Keratinocyte (primary cell): ENCODE results near the gene ZNF275. TPM values are rescaled to one million over a fixed set of nuclear protein-coding genes. Genes with fewer than 3 reads are reported as not detected.

Experiments
- DNase-seq: peaks from one replicate; pipeline ENCODE4 v3.0.0-alpha.2; 2011; ENCODE audit warnings: low read depth, missing footprints, low spot score
- FAIRE-seq: peaks from 2 replicates; lab custom pipeline; 2011; peaks lifted over from hg19 to GRCh38; lab: Jason Lieb, UNC
- H2AFZ ChIP-seq: 2 replicates; pipeline ENCODE4 v1.6.0; 2012; ENCODE audit warnings: low read length, control low read depth, inconsistent platforms; ENCODE audit not compliant: control insufficient read depth
- H3K27ac ChIP-seq: 2 replicates; pipeline ENCODE4 v1.5.1; 2011; ENCODE audit warnings: low read length; ENCODE audit not compliant: control insufficient read depth, insufficient read depth
- H3K27me3 ChIP-seq: 3 replicates; pipeline ENCODE4 v1.6.0; 2011; ENCODE audit warnings: low read length; ENCODE audit not compliant: control insufficient read depth, insufficient read depth; ENCODE audit errors: extremely low read depth
- H3K36me3 ChIP-seq, 2 experiments: 2 replicates in 1 of 2; 3 replicates in 1 of 2; pipeline ENCODE4 v1.5.1; 2011; ENCODE audit warnings: low read length in 2 of 2, mild to moderate bottlenecking in 1 of 2; ENCODE audit not compliant: control insufficient read depth in 2 of 2, insufficient read depth in 2 of 2; ENCODE audit errors: extremely low read depth in 1 of 2
- H3K4me1 ChIP-seq: 3 replicates; pipeline ENCODE4 v1.5.1; 2011; ENCODE audit warnings: low read length; ENCODE audit not compliant: control insufficient read depth, insufficient read depth; ENCODE audit errors: extremely low read depth
- H3K4me2 ChIP-seq: 3 replicates; pipeline ENCODE4 v1.6.0; 2011; ENCODE audit warnings: low read depth, low read length; ENCODE audit not compliant: control insufficient read depth, insufficient read depth; ENCODE audit errors: extremely low read depth
- H3K4me3 ChIP-seq, 3 experiments: fragments of 200-600 bp in 1 of 3; sonication (generic) in 1 of 3; 2 replicates in 2 of 3; 3 replicates in 1 of 3; pipeline ENCODE4 v1.5.1; 2011 to 2016; ENCODE audit warnings: low read length in 3 of 3, mild to moderate bottlenecking in 3 of 3, control low read depth in 2 of 3, inconsistent platforms in 1 of 3, low read depth in 1 of 3, mixed read lengths in 1 of 3, mixed run types in 1 of 3, moderate library complexity in 1 of 3; ENCODE audit not compliant: control insufficient read depth in 2 of 3, insufficient read depth in 2 of 3; ENCODE audit errors: extremely low read depth in 1 of 3
- H3K79me2 ChIP-seq: 2 replicates; pipeline ENCODE4 v1.6.0; 2012; ENCODE audit warnings: low read length; ENCODE audit not compliant: control insufficient read depth, insufficient read depth
- H3K9ac ChIP-seq: 3 replicates; pipeline ENCODE4 v1.6.0; 2011; ENCODE audit warnings: low read length; ENCODE audit not compliant: control insufficient read depth, insufficient read depth; ENCODE audit errors: extremely low read depth
- H3K9me1 ChIP-seq: 3 replicates; pipeline ENCODE4 v1.6.0; 2011; ENCODE audit warnings: low read length; ENCODE audit not compliant: control insufficient read depth, insufficient read depth; ENCODE audit errors: extremely low read depth
- H3K9me3 ChIP-seq: 2 replicates; pipeline ENCODE4 v1.5.1; 2012; ENCODE audit warnings: low read depth, low read length; ENCODE audit not compliant: control insufficient read depth
- H4K20me1 ChIP-seq: 3 replicates; pipeline ENCODE4 v1.6.0; 2011; ENCODE audit warnings: low read length; ENCODE audit not compliant: control insufficient read depth, insufficient read depth; ENCODE audit errors: extremely low read depth
- CTCF ChIP-seq, 3 experiments: IDR thresholded peaks in 1 of 3; conservative IDR thresholded peaks in 1 of 3; optimal IDR thresholded peaks in 1 of 3; 2 replicates in 2 of 3; 3 replicates in 1 of 3; pipeline versions ENCODE3 to v1.5.1; 2011; ENCODE audit warnings: low read length in 3 of 3, mild to moderate bottlenecking in 3 of 3, moderate library complexity in 2 of 3, control low read depth in 1 of 3, inconsistent platforms in 1 of 3; ENCODE audit not compliant: insufficient read depth in 2 of 3; ENCODE audit errors: extremely low read depth in 1 of 3
- EZH2 ChIP-seq: IDR thresholded peaks from one replicate; pipeline ENCODE4 v1.6.1; 2012; ENCODE audit warnings: inconsistent platforms, mild to moderate bottlenecking, low read length, moderate library complexity
- dilution Hi-C: fragments of 300-500 bp; cut with MboI; formaldehyde crosslinking; loops from one replicate; pipeline ENCODE4 v1.7.0; 2020; ENCODE audit warnings: low sequenced_read_pairs; ENCODE audit not compliant: extremely low pct_ligation_motif_present
- polyA plus RNA-seq, 5 experiments: library from polyadenylated mRNA; depleted of rRNA in 3 of 5; stranded (reverse) in 3 of 5; stranded (forward) in 1 of 5; unstranded in 1 of 5; fragments of >200 nt; gene quantifications; 1 replicate in 1 of 5; 2 replicates in 3 of 5; 3 replicates in 1 of 5; pipeline versions ENCODE4 v1.2.1 to v1.2.3, GENCODE V29; 2011 to 2012; ENCODE audit warnings: missing spikeins in 2 of 5, low read depth in 1 of 5, low replicate concordance in 1 of 5

Gene ZNF275
- polyA plus RNA-seq, 1 donor (not counting 4 experiments of a cell fraction or from before 2014, with no cell fraction given): 5.3 TPM

GRCh38 chrX:153386097-153386496, 52.1 kb downstream of the ZNF275 start:
- H3K4me2 ChIP-seq: no peak overlapping the region
- no peaks in the 10 kb centered on the region for H3K79me2 ChIP-seq
- H3K27ac ChIP-seq: no peak overlapping the region
- no peak overlapping the region for H3K9ac ChIP-seq
- TF ChIP-seq CTCF (optimal IDR thresholded peaks at IDR 0.05 in 1 of 3, IDR thresholded peaks at IDR 0.05 in 1 of 3, conservative IDR thresholded peaks at IDR 0.05 in 1 of 3; ENCODE audit: extremely low read depth in 1 of 3, insufficient read depth in 2 of 3, low read length in 3 of 3) (no peak), EZH2 (no peak)
- H3K27me3 ChIP-seq: no peaks in the 10 kb centered on the region
- H3K36me3 ChIP-seq: no peaks in the 10 kb centered on the region
- no peaks in the 10 kb centered on the region for H3K9me1 ChIP-seq
- DNase-seq: no peak
- no peak overlapping the region for H2AFZ ChIP-seq
- FAIRE-seq: no peak
- dilution Hi-C loops: no loop called here
- peaks cover 20% of the 10 kb centered on the region for H3K9me3 ChIP-seq
- no peaks in the 10 kb centered on the region for H4K20me1 ChIP-seq
- H3K4me1 ChIP-seq: no peaks in the 10 kb centered on the region
- no peak overlapping the region for H3K4me3 ChIP-seq

- Histone ChIP-seq H3K79me2 (no peaks in the 10 kb centered on the region), H3K27me3 (no peaks in the 10 kb centered on the region), H2AFZ (no peak overlapping the region), H3K27ac (no peak overlapping the region), H3K4me1 (no peaks in the 10 kb centered on the region), H3K4me3 (no peak overlapping the region), H3K36me3 (no peaks in the 10 kb centered on the region), H3K9me1 (no peaks in the 10 kb centered on the region), H3K9ac (no peak overlapping the region), H3K4me2 (no peak overlapping the region), H4K20me1 (no peaks in the 10 kb centered on the region), H3K9me3 (peaks cover 26% of the 10 kb centered on the region)
- dilution Hi-C loops: no loop called here
- FAIRE-seq (no peak), DNase-seq (no peak)
- TF ChIP-seq EZH2 (no peak), CTCF (optimal IDR thresholded peaks at IDR 0.05 in 1 of 3, IDR thresholded peaks at IDR 0.05 in 1 of 3, conservative IDR thresholded peaks at IDR 0.05 in 1 of 3; ENCODE audit: extremely low read depth in 1 of 3, insufficient read depth in 2 of 3, low read length in 3 of 3) (no peak)
These were observed 53.4 kb downstream of the ZNF275 start for GRCh38 chrX:153387345-153387744.
